Liver (tissue), 9 donors: ENCODE measurements around the gene BATF. TPM values are rescaled to one million over a fixed set of nuclear protein-coding genes. Genes with fewer than 3 reads are reported as not detected.

Experiments used
- DNase-seq: peaks from one replicate; pipeline ENCODE4 v3.0.0-alpha.2; 2017; ENCODE audit warnings: low spot score
- H3K27ac ChIP-seq, 2 donors: one replicate each; pipeline ENCODE4 v1.7.0; 2013; ENCODE audit warnings: inconsistent platforms in 2 of 2, low read length in 2 of 2, control low read depth in 1 of 2, low read depth in 1 of 2, mild to moderate bottlenecking in 1 of 2
- H3K27me3 ChIP-seq, 4 donors: one replicate each; pipeline versions ENCODE4 v1.6.1 to v1.7.0; 2013; ENCODE audit warnings: low read length in 3 of 4, inconsistent platforms in 1 of 4, mild to moderate bottlenecking in 1 of 4, moderate library complexity in 1 of 4; ENCODE audit not compliant: control insufficient read depth in 4 of 4, insufficient read depth in 4 of 4
- H3K36me3 ChIP-seq, 4 donors: one replicate each; pipeline versions ENCODE4 v1.6.1 to v1.7.0; 2013; ENCODE audit warnings: low read length in 3 of 4, mild to moderate bottlenecking in 3 of 4, low read depth in 1 of 4, moderate library complexity in 1 of 4; ENCODE audit not compliant: control insufficient read depth in 4 of 4, insufficient read depth in 3 of 4
- H3K4me1 ChIP-seq, 4 donors: one replicate each; pipeline versions ENCODE4 v1.6.1 to v1.7.0; 2013; ENCODE audit warnings: low read length in 3 of 4, mild to moderate bottlenecking in 3 of 4, moderate library complexity in 1 of 4; ENCODE audit not compliant: control insufficient read depth in 4 of 4, insufficient read depth in 4 of 4
- H3K4me3 ChIP-seq, 3 donors: one replicate each; pipeline versions ENCODE4 v1.6.1 to v1.7.0; 2013; ENCODE audit warnings: low read length in 3 of 3, control low read depth in 1 of 3, low read depth in 1 of 3, mild to moderate bottlenecking in 1 of 3
- H3K9ac ChIP-seq, 2 donors: one replicate each; pipeline ENCODE4 v1.7.0; 2013; ENCODE audit warnings: low read length in 2 of 2, mild to moderate bottlenecking in 2 of 2, moderate library complexity in 2 of 2, control low read depth in 1 of 2, low read depth in 1 of 2
- H3K9me3 ChIP-seq, 4 donors: one replicate each; pipeline versions ENCODE4 v1.6.1 to v1.7.0; 2013; ENCODE audit warnings: low read length in 3 of 4; ENCODE audit not compliant: control insufficient read depth in 4 of 4
- EGR1 ChIP-seq, 2 donors: IDR thresholded peaks; 2 replicates each; pipeline ENCODE4 v1.6.1; 2016 to 2018; ENCODE audit warnings: antibody characterized with exemption in 2 of 2, low read depth in 2 of 2
- FOXA1 ChIP-seq: IDR thresholded peaks from 2 replicates; pipeline ENCODE4 v1.6.1; 2016; ENCODE audit warnings: antibody characterized with exemption
- FOXA2 ChIP-seq: IDR thresholded peaks from 2 replicates; pipeline ENCODE4 v1.6.1; 2016; ENCODE audit warnings: antibody characterized with exemption
- GABPA ChIP-seq, 2 donors: IDR thresholded peaks in 1 of 2; conservative IDR thresholded peaks in 1 of 2; 2 replicates each; pipeline ENCODE4 v1.6.1; 2016; ENCODE audit warnings: antibody characterized with exemption in 2 of 2, mild to moderate bottlenecking in 1 of 2, moderate library complexity in 1 of 2
- HNF4A ChIP-seq, 2 donors: conservative IDR thresholded peaks; 2 replicates each; pipeline ENCODE4 v1.6.1; 2016; ENCODE audit warnings: antibody characterized with exemption in 2 of 2, mild to moderate bottlenecking in 2 of 2
- HNF4G ChIP-seq: IDR thresholded peaks from 2 replicates; pipeline ENCODE4 v1.6.1; 2016; ENCODE audit warnings: antibody characterized with exemption
- JUND ChIP-seq, 2 donors: IDR thresholded peaks; 2 replicates each; pipeline ENCODE4 v1.6.1; 2016; ENCODE audit warnings: antibody characterized with exemption in 2 of 2
- MAX ChIP-seq: IDR thresholded peaks from 2 replicates; pipeline ENCODE4 v1.6.1; 2016; ENCODE audit warnings: antibody characterized with exemption
- NR2F2 ChIP-seq: IDR thresholded peaks from 2 replicates; pipeline ENCODE4 v1.6.1; 2016; ENCODE audit warnings: antibody characterized with exemption
- RAD21 ChIP-seq, 2 donors: IDR thresholded peaks; 2 replicates each; pipeline ENCODE4 v1.6.1; 2016; ENCODE audit warnings: antibody characterized with exemption in 2 of 2, mild to moderate bottlenecking in 2 of 2
- RXRA ChIP-seq, 2 donors: IDR thresholded peaks; 2 replicates each; pipeline ENCODE4 v1.6.1; 2017 to 2018; ENCODE audit warnings: antibody characterized with exemption in 2 of 2, mild to moderate bottlenecking in 1 of 2
- SP1 ChIP-seq: IDR thresholded peaks from 2 replicates; pipeline ENCODE4 v1.6.1; 2018; ENCODE audit warnings: antibody characterized with exemption, mild to moderate bottlenecking
- TAF1 ChIP-seq: conservative IDR thresholded peaks from 2 replicates; pipeline ENCODE4 v1.6.1; 2016; ENCODE audit warnings: antibody characterized with exemption, mild to moderate bottlenecking
- YY1 ChIP-seq: IDR thresholded peaks from 2 replicates; pipeline ENCODE4 v1.6.1; 2016; ENCODE audit warnings: antibody characterized with exemption, mild to moderate bottlenecking
- ZBTB33 ChIP-seq: IDR thresholded peaks from 2 replicates; pipeline ENCODE4 v1.6.1; 2016; ENCODE audit warnings: antibody characterized with exemption
- WGBS: extraction: QIAGEN DNeasy Blood & Tissue Kit; methylation state at CpG from one replicate; pipeline ENCODE4 v1.1.7; 2013; 5-methylcytosine and 5-hydroxymethylcytosine counted together
- polyA plus RNA-seq, 2 donors: library from polyadenylated mRNA; stranded (reverse) in 1 of 2; unstranded in 1 of 2; fragments of 200-250 nt in 1 of 2; fragments of >200 nt in 1 of 2; fragmentation: Nextera tagmentation in 1 of 2; extraction: Ambion mirVana in 1 of 2; gene quantifications; one replicate each; pipeline versions ENCODE4 v1.2.1 to v1.2.3, GENCODE V29; 2013 to 2015
- total RNA-seq, 2 donors: library from RNA; depleted of rRNA; stranded (reverse); fragments of >200 nt; gene quantifications; one replicate each; pipeline ENCODE4 v1.2.3, GENCODE V29; 2014
- TF ChIP-seq, protein P1 (sequence below): IDR thresholded peaks from 2 replicates; pipeline ENCODE4 v1.6.1; 2016; ENCODE audit warnings: antibody characterized with exemption
- TF ChIP-seq, protein P2 (sequence below): IDR thresholded peaks from 2 replicates; pipeline ENCODE4 v1.6.1; 2016; ENCODE audit warnings: antibody characterized with exemption, mild to moderate bottlenecking
- donor health status: healthy.
- donor health status: healthy.
- donor health status: healthy.
- donor health status: healthy.
- donor health status: healthy.

Gene BATF
- total and polyA plus RNA-seq, 4 donors, result 0.77 to 2.1 (median 1.0) TPM

GRCh38 chr14:75543253-75543652 is 21.0 kb downstream of the BATF start (continued):
- TF ChIP-seq ZBTB33 (no peak), HNF4G (no peak), JUND (IDR thresholded peaks at IDR 0.05) (no peak), FOXA2 (no peak), TAF1 (no peak)

- Histone ChIP-seq H3K36me3 (no peaks in the 10 kb centered on the region), H3K4me3 (no peak overlapping the region), H3K4me1 (peaks cover 0 to 1% (median 0%) of the 10 kb centered on the region in 4 donors), H3K27me3 (no peaks in the 10 kb centered on the region), H3K9me3 (no peaks in the 10 kb centered on the region), H3K27ac (no peak overlapping the region), H3K9ac (no peak overlapping the region)
- 97% methylated on average over 2 of the region's 2 CpGs for WGBS
- DNase-seq, result no peak
- TF ChIP-seq RAD21 (IDR thresholded peaks at IDR 0.05), result no peak
- no peak for TF ChIP-seq FOXA1
- TF ChIP-seq YY1, result no peak
- no peak for TF ChIP-seq MAX
- TF ChIP-seq JUND (IDR thresholded peaks at IDR 0.05), result no peak
- TF ChIP-seq, protein P1, sequence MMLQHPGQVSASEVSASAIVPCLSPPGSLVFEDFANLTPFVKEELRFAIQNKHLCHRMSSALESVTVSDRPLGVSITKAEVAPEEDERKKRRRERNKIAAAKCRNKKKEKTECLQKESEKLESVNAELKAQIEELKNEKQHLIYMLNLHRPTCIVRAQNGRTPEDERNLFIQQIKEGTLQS, result no peak
- TF ChIP-seq NR2F2, result no peak
- no peak for TF ChIP-seq RXRA (IDR thresholded peaks at IDR 0.05)
- no peak for TF ChIP-seq GABPA (IDR thresholded peaks at IDR 0.05 in 1 of 2, conservative IDR thresholded peaks at IDR 0.05 in 1 of 2)
These were observed 21.5 kb downstream of the BATF start for GRCh38 chr14:75543786-75544185.

DNA sequence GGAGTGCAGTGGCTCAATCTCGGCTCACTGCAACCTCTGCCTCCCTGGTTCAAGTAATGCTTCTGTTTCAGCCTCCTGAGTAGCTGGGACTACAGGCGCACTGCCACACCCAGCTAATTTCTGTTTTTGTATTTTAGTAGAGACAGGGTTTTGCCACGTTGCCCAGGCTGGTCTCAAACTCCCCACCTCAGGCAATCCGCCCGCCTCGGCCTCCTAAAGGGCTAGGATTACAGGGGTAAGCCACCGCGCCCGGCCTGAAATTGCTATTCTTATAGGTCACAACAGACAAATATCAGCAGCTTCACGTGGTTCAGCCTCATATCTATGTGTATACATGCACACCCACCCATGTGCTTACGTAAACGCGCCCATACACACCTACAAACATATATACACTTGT is 23.6 kb downstream of the BATF start:
- WGBS, result 93% methylated on average over 13 of the region's 13 CpGs
- DNase-seq, result no peak
- H3K36me3 ChIP-seq, result no peaks in the 10 kb centered on the region
- TF ChIP-seq ZBTB33 (no peak), GABPA (IDR thresholded peaks at IDR 0.05 in 1 of 2, conservative IDR thresholded peaks at IDR 0.05 in 1 of 2) (no peak), EGR1 (IDR thresholded peaks at IDR 0.05; ENCODE audit: low read depth in 2 of 2) (no peak), HNF4G (no peak), HNF4A (conservative IDR thresholded peaks at IDR 0.05) (no peak), FOXA2 (no peak), MAX (no peak), JUND (IDR thresholded peaks at IDR 0.05) (no peak), YY1 (no peak), TAF1 (no peak), RXRA (IDR thresholded peaks at IDR 0.05) (no peak), SP1 (no peak), FOXA1 (no peak), RAD21 (IDR thresholded peaks at IDR 0.05) (no peak)
- TF ChIP-seq, protein P2, sequence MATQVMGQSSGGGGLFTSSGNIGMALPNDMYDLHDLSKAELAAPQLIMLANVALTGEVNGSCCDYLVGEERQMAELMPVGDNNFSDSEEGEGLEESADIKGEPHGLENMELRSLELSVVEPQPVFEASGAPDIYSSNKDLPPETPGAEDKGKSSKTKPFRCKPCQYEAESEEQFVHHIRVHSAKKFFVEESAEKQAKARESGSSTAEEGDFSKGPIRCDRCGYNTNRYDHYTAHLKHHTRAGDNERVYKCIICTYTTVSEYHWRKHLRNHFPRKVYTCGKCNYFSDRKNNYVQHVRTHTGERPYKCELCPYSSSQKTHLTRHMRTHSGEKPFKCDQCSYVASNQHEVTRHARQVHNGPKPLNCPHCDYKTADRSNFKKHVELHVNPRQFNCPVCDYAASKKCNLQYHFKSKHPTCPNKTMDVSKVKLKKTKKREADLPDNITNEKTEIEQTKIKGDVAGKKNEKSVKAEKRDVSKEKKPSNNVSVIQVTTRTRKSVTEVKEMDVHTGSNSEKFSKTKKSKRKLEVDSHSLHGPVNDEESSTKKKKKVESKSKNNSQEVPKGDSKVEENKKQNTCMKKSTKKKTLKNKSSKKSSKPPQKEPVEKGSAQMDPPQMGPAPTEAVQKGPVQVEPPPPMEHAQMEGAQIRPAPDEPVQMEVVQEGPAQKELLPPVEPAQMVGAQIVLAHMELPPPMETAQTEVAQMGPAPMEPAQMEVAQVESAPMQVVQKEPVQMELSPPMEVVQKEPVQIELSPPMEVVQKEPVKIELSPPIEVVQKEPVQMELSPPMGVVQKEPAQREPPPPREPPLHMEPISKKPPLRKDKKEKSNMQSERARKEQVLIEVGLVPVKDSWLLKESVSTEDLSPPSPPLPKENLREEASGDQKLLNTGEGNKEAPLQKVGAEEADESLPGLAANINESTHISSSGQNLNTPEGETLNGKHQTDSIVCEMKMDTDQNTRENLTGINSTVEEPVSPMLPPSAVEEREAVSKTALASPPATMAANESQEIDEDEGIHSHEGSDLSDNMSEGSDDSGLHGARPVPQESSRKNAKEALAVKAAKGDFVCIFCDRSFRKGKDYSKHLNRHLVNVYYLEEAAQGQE, result no peak
- TF ChIP-seq, protein P1, result no peak
- no peaks in the 10 kb centered on the region for H3K9me3 ChIP-seq
- no peak overlapping the region for H3K4me3 ChIP-seq
- peaks cover 0 to 4% (median 0%) of the 10 kb centered on the region in 4 donors for H3K4me1 ChIP-seq
- no peaks in the 10 kb centered on the region for H3K27me3 ChIP-seq
- no peak overlapping the region for H3K9ac ChIP-seq
- H3K27ac ChIP-seq, result no peak overlapping the region
